HG02852 (cell line): ENCODE data around the gene THSD4.

Source experiments
- ATAC-seq: cut with Tn5 transposase; IDR thresholded peaks from one replicate; pipeline ENCODE4 v1.9.1; 2021; ENCODE audit warnings: mild to moderate bottlenecking, moderate library complexity; ENCODE audit not compliant: unreplicated experiment

THSD4 gene

GRCh38 chr15:71220828-71221227 is 105.6 kb downstream of the THSD4 start:
- ATAC-seq: no peak

- ATAC-seq: no peak
Observed at GRCh38 chr15:71221417-71221816, 106.1 kb downstream of the THSD4 start.

GRCh38 chr15:71223516-71223915 is 108.2 kb downstream of the THSD4 start:
- ATAC-seq: no peak

GRCh38 chr15:71224024-71224423 is 108.8 kb downstream of the THSD4 start:
- no peak for ATAC-seq

- no peak for ATAC-seq
Observed at GRCh38 chr15:71225851-71226250, 110.6 kb downstream of the THSD4 start.

GRCh38 chr15:71226536-71227455 is 111.5 kb downstream of the THSD4 start:
- no peak for ATAC-seq

- no peak for ATAC-seq
Observed at GRCh38 chr15:71228403-71228802, 113.1 kb downstream of the THSD4 start.

GRCh38 chr15:71230303-71230702 is 115.0 kb downstream of the THSD4 start:
- no peak for ATAC-seq

- ATAC-seq: no peak
Observed at GRCh38 chr15:71231758-71232157, 116.5 kb downstream of the THSD4 start.

- no peak for ATAC-seq
Observed at GRCh38 chr15:71232411-71232810, 117.1 kb downstream of the THSD4 start.

GRCh38 chr15:71237456-71238188 is 122.4 kb downstream of the THSD4 start:
- ATAC-seq: no peak

GRCh38 chr15:71238926-71239325 is 123.7 kb downstream of the THSD4 start:
- no peak for ATAC-seq

GRCh38 chr15:71239592-71240364 is 124.5 kb downstream of the THSD4 start:
- no peak for ATAC-seq

GRCh38 chr15:71242292-71242691 is 127.0 kb downstream of the THSD4 start:
- ATAC-seq: no peak

GRCh38 chr15:71244250-71244649 is 129.0 kb downstream of the THSD4 start:
- ATAC-seq: no peak

GRCh38 chr15:71245588-71245987 is 130.3 kb downstream of the THSD4 start:
- ATAC-seq: no peak

GRCh38 chr15:71248386-71248785 is 133.1 kb downstream of the THSD4 start:
- no peak for ATAC-seq

- ATAC-seq: no peak
Observed at GRCh38 chr15:71249986-71250385, 134.7 kb downstream of the THSD4 start.

- no peak for ATAC-seq
Observed at GRCh38 chr15:71250936-71251583, 135.8 kb downstream of the THSD4 start.

- ATAC-seq: no peak
Observed at GRCh38 chr15:71251584-71252043, 136.3 kb downstream of the THSD4 start.
